ENCODE results near the gene TAF4B.

The TAF4B gene

GRCh38 chr18:26304511-26304910, 78.3 kb downstream of the TAF4B start:
- no peak for DNase-seq (ENCODE audit: low read depth)

- DNase-seq (ENCODE audit: low read depth): no peak
These were observed 81.0 kb downstream of the TAF4B start for GRCh38 chr18:26307161-26307773.

- DNase-seq (ENCODE audit: low read depth): no peak
These were observed 83.0 kb downstream of the TAF4B start for GRCh38 chr18:26309281-26309680.

DNA sequence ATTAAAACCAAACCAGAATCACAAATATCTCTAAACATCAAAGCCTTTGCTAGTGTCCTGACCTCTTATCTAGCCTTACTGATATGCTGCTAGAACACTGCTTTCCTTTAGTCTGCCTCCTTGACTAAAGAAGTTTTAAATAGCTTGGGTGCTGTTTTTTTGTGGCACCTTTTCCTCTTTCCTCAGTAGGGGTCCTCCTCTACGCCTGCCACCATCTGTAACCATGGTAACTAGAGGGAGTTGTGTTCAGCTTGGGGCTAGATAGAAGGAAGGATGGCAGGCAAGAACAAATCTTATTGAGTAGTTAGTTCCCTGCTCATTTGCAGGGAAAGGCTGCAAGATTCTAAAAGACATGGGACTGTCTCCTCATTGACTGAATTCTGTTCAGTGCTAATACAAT, 86.0 kb downstream of the TAF4B start:
- DNase-seq (ENCODE audit: low read depth): no peak

GRCh38 chr18:26317398-26317797, 91.2 kb downstream of the TAF4B start:
- no peak for DNase-seq (ENCODE audit: low read depth)

DNA sequence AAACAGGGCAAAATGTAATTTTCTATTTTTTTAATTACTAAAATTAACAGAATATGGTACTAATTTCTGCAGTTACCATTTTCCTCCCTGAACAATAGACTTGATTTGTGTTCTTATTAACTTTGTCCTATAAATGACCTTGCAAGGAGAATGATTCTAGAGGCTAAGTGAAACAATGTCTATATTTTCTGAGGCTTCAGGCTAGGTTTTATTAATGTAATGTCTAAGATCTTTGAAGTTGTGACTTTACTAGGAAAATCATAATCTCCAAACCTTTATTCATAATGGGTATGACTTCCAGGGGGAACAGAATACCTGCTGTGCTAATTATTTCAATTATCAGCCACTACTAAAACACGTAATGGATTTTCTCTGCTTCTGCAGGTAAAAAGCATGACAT, 94.4 kb downstream of the TAF4B start:
- DNase-seq (ENCODE audit: low read depth): no peak

DNA sequence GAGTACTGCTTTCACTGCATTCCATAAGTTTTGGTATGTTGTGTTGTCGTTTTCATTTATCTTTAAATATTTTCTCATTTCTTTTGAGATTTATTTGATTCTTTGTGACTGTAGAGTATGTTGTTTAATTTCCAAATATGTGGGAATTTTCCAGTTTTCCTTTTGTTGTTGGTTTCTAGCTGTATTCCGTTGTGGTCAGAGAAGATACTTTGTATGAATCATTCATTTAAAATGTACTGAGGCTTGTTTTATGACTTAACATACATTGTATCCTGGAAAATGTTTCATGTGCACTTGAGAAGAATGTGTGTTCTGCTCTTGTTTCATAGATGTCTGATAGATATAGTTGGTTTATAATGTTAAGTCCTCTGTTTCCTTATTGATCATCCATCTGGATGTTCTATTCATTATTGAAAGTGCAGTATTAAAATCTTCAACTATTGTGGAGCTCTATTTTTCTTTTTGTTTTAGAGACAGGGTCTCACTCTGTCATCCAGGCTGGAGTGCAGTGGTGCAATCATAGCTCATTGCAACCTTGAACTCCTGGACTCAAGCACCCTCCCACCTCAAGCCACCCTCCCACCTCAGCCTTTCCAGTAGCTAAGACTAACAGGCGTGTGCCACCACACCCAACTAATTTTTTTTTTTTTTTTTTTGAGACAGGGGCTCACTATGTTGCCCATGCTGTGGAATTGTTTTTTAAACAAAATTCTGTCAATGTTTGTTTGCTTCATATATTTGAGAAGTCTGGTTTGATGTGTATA, 96.8 kb downstream of the TAF4B start:
- DNase-seq (ENCODE audit: low read depth): no peak

GRCh38 chr18:26325771-26326170, 99.5 kb downstream of the TAF4B start:
- no peak for DNase-seq (ENCODE audit: low read depth)

DNA sequence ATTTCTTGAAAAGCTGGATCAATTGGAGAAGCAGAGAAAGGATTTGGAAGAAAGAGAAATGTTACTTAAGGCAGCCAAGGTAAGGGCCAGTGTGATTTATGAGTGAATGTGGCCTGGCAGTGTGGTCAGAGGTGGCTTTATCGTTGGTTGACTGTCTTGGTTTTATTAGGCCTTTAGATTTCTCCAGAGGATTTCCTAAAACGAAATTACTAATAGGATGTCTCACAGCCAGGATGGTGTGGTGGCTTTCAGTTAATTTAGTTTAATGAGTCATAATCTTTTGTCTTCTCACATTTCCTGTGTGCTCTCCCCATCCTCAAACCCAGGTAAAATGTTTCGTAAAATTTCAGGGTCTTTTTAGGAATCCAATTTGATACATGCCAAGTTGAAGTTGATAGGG, 100.8 kb downstream of the TAF4B start:
- DNase-seq (ENCODE audit: low read depth): no peak

- no peak for DNase-seq (ENCODE audit: low read depth)
These were observed 106.7 kb downstream of the TAF4B start for GRCh38 chr18:26332991-26333390.

- no peak for DNase-seq (ENCODE audit: low read depth)
These were observed 108.9 kb downstream of the TAF4B start for GRCh38 chr18:26335156-26335555.

DNA sequence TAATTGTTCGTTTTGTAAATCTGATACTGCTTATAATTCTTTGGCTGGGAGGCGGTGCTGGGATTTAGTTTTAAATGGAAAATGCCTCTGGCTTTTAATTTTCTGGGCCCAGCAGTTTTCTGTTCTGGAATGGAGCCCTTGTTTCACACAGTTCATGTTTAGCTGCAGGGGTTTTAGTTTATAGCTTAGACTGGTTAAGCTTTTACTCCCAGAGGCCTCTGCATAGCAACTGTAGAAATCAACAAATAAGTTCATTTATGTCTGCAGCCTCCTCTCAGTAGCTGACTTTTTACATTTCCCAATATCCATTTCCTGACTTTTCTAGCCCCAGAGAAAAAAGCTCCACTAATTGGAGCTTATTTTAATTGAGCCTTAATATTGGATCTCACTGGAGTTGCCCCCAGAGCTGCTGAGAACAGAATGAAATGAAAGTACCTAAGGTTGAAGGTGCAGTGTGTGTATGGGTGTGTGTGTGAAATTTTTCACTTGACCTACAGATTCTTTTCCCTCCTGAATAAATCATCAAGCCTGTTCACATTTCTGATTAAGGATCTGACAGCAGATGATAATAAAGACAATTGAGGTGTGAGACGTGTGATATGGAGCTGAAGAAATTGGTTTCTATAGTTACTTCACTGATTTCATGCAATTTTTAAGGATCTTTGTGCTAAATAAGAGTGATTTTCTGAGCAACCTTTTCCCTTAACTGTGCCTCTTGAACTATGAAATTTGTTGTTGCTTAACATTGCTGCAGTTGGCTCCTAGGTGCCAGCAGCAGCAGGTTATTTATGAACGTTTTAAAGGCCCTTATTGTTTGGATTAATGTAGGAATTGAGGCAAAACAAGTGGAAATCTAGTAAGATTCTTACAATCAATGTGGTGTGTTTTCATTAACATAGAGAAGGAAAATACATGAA, 109.6 kb downstream of the TAF4B start:
- DNase-seq (ENCODE audit: low read depth): no peak

DNA sequence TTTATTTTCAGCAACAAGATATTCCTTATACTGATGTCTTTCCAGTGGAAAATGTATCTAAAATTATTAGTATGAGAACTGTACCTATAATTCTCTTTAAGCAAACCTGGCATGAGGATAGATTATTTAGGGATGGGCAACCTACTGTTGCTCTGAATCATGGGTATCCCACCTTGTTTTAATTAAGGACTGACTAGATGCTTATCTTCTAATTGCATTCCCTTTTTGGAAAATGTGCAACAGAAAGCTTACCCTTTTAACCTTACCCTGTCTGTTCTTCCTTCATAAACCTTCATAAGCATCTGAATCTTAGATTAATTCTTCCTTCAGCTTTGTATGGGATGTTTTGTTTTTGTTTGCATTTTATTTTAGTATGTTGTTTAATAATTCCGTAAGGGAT, 110.3 kb downstream of the TAF4B start:
- DNase-seq (ENCODE audit: low read depth): no peak

DNA sequence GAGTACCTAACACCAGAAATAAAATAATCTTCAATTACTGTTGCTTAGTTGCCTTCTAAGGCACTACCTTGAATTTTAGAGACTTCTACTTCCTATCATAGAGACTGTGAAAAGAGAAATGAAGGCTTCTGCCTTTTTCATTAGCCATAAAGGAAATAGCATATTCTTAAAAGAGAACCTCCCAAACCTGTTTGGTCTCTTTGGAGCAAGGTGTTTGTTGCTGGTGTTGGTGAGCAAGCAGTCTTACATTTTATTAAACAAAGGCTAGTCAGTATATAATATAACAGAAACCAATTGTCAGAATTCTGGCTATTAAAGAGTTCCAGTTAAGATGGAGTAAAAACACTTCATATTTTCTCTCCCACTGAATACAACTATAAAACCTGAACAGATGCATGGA, 116.4 kb downstream of the TAF4B start:
- no peak for DNase-seq (ENCODE audit: low read depth)

DNA sequence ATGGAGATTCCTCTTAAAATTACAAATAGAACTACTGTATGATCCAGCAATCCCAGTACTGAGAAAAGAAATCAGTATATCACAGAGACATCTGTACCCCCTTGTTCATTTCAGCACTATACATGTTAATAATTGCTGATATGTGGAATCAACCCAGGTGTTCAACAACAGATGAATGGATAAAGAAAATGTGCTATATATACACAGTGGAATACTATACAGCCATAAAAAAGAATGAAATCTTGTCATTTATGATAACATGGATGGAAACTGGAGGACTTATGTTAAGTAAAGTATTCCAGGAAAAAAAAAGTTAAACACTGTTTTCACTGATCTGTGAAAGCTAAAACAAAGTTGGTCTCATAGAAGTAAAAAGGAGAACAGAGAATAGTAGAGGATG, 124.7 kb downstream of the TAF4B start:
- no peak for DNase-seq (ENCODE audit: low read depth)

GRCh38 chr18:26356045-26356785, 130.0 kb downstream of the TAF4B start:
- no peak for DNase-seq (ENCODE audit: low read depth)

DNA sequence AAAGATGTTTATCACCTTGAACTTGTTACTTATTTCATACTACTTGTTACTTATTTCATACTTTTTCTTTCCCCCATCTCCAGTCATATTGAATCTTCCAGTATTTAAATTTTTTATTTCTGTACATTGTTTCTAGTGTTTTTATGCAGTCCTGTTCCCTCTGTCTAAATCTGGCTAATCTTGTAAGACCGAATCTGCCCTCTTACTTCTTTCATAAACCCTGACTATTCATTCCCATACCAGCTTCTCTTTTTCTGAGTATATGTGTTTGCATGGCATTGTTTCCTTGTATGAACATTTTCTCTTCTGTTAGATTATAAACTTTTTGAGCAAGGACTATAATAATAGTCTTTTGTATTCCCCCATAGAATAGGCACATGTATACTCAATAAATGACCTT, 131.7 kb downstream of the TAF4B start:
- no peak for DNase-seq (ENCODE audit: low read depth)

GRCh38 chr18:26362021-26362420, 135.8 kb downstream of the TAF4B start:
- no peak for DNase-seq (ENCODE audit: low read depth)

DNA sequence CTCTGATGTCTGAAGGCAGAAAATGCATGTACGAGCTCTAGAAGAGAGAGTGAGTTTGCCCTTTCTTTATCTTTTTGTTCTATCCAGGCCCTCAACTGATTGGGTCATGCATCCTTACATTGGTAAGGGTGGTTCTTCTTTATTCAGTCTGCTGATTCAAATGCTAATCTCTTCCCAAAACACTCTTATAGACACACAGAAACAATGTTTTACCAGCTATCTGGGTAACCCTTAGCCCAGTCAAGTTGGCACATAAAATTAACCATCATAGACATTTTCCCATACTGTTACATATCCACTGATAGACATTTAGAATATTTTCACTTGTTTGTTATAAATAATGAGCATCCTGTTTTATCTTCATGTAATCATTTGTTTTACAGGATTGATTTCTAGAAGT, 141.2 kb downstream of the TAF4B start:
- DNase-seq (ENCODE audit: low read depth): no peak

GRCh38 chr18:26370037-26370436, 143.8 kb downstream of the TAF4B start:
- DNase-seq (ENCODE audit: low read depth): no peak

DNA sequence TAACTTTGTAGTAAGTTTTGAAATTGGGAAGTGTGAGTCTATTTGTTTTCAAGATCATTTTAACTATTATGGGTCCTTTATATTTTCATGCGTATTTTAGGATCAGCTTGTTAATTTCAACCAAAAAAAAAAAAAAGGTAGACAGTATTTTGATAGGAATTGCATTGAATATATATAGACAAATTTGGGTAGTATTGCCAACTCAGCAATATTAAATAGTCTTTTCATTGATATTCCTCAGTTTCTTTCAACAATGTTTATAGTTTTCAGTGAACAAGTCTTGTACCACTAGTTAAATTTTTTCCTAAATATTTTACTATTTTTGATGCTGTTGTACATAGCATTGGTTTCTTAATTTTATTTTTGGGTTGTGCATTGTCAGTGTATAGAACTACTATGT, 149.9 kb downstream of the TAF4B start:
- no peak for DNase-seq (ENCODE audit: low read depth)

DNA sequence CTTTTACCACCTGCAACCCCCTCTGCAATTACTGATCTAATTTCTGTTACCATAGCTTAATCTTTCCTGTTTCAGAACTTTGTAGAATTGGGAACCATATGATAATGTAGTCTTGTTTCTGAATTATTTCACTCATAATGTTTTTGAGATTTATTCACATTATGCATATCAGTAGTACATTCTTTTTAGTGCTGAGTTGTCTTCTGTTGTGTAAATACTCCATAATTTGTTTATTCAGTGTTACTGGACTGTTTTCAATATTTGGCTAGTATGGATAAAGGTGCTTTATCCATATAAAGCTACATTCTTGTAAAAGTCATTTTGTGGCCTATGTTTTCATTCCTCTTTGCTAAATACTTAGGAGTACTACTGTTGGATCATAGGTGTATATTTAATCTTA, 152.5 kb downstream of the TAF4B start:
- no peak for DNase-seq (ENCODE audit: low read depth)

Data from T-helper 22 cell (primary cell).